ENCODE results near the gene SRRM3.

- TF ChIP-seq CTCF (conservative IDR thresholded peaks at IDR 0.05 in 1 of 2, IDR thresholded peaks at IDR 0.05 in 1 of 2; ENCODE audit: extremely low read depth in 1 of 2, insufficient read depth in 1 of 2, low read depth in 1 of 2, low read length in 2 of 2) = no peak
- TF ChIP-seq EZH2 (IDR thresholded peaks at IDR 0.05; ENCODE audit: borderline replicate concordance, low read length) = no peak
Measured at GRCh38 chr7:76261931-76262330, 60.2 kb downstream of the SRRM3 start.

All from mammary epithelial cell (primary cell).